Astrocyte (in vitro differentiated cells and primary cell): Measurements from ENCODE around the gene GAB2. TPM values are rescaled to one million over a fixed set of nuclear protein-coding genes. Genes with fewer than 3 reads are reported as not detected.

ENCODE experiments used
- DNase-seq: peaks from one replicate; pipeline ENCODE4 v3.0.0-alpha.2; 2010; ENCODE audit warnings: low read depth
- FAIRE-seq: peaks from 2 replicates; lab custom pipeline; 2011; peaks lifted over from hg19 to GRCh38; lab: Jason Lieb, UNC
- H2AFZ ChIP-seq: 2 replicates; pipeline ENCODE4 v1.6.0; 2012; ENCODE audit warnings: low read depth, low read length, inconsistent platforms
- H3K27ac ChIP-seq: 2 replicates; pipeline ENCODE4 v1.5.1; 2011; ENCODE audit warnings: low read depth, low read length, inconsistent platforms
- H3K27me3 ChIP-seq: 2 replicates; pipeline ENCODE4 v1.6.0; 2011; ENCODE audit warnings: low read length, inconsistent platforms; ENCODE audit not compliant: insufficient read depth
- H3K36me3 ChIP-seq: 2 replicates; pipeline ENCODE4 v1.5.1; 2011; ENCODE audit warnings: low read length, inconsistent platforms; ENCODE audit not compliant: insufficient read depth
- H3K4me1 ChIP-seq: 2 replicates; pipeline ENCODE4 v1.5.1; 2011; ENCODE audit warnings: low read length, inconsistent platforms; ENCODE audit not compliant: insufficient read depth
- H3K4me2 ChIP-seq: 2 replicates; pipeline ENCODE4 v1.6.0; 2012; ENCODE audit warnings: low read length, inconsistent platforms
- H3K4me3 ChIP-seq: 2 replicates; pipeline ENCODE4 v1.5.1; 2011; ENCODE audit warnings: low read depth, mild to moderate bottlenecking, low read length, inconsistent platforms; ENCODE audit not compliant: insufficient read depth
- H3K79me2 ChIP-seq: 2 replicates; pipeline ENCODE4 v1.6.0; 2012; ENCODE audit warnings: mild to moderate bottlenecking, low read length, inconsistent platforms; ENCODE audit not compliant: insufficient read depth
- H3K9ac ChIP-seq: 2 replicates; pipeline ENCODE4 v1.6.0; 2012; ENCODE audit warnings: mild to moderate bottlenecking, low read length, inconsistent platforms
- H3K9me3 ChIP-seq: 2 replicates; pipeline ENCODE4 v1.5.1; 2012; ENCODE audit warnings: low read depth, mild to moderate bottlenecking, low read length, inconsistent platforms; ENCODE audit not compliant: insufficient read depth
- H4K20me1 ChIP-seq: 2 replicates; pipeline ENCODE4 v1.6.0; 2012; ENCODE audit warnings: low read length, inconsistent platforms; ENCODE audit not compliant: insufficient read depth
- H3K27ac Mint-ChIP-seq: one replicate; pipeline ENCODE4 v1.8.0; 2021; ENCODE audit warnings: mild to moderate bottlenecking, mixed read lengths; ENCODE audit not compliant: unreplicated experiment
- H3K27me3 Mint-ChIP-seq: one replicate; pipeline ENCODE4 v1.8.0; 2021; ENCODE audit warnings: low read depth, mixed read lengths; ENCODE audit not compliant: unreplicated experiment
- H3K36me3 Mint-ChIP-seq: one replicate; pipeline ENCODE4 v1.8.0; 2021; ENCODE audit warnings: low read depth, mixed read lengths; ENCODE audit not compliant: unreplicated experiment
- H3K4me1 Mint-ChIP-seq: one replicate; pipeline ENCODE4 v1.8.0; 2021; ENCODE audit warnings: low read depth, mixed read lengths; ENCODE audit not compliant: unreplicated experiment
- H3K4me3 Mint-ChIP-seq: one replicate; pipeline ENCODE4 v1.8.0; 2021; ENCODE audit warnings: mild to moderate bottlenecking, moderate library complexity, mixed read lengths; ENCODE audit not compliant: unreplicated experiment
- H3K9me3 Mint-ChIP-seq: one replicate; pipeline ENCODE4 v1.8.0; 2021; ENCODE audit warnings: mild to moderate bottlenecking, mixed read lengths; ENCODE audit not compliant: unreplicated experiment
- EZH2 ChIP-seq: IDR thresholded peaks from 2 replicates; pipeline ENCODE4 v1.6.1; 2012; ENCODE audit warnings: mild to moderate bottlenecking, low read length, inconsistent platforms; ENCODE audit not compliant: insufficient read depth
- total RNA-seq: library from RNA; stranded (reverse); gene quantifications from 2 replicates; pipeline ENCODE4 v1.2.1, GENCODE V29; 2021
- TF ChIP-seq, protein P1 (sequence below): IDR thresholded peaks from 2 replicates; pipeline ENCODE4 v1.5.1; 2011; ENCODE audit warnings: low read depth, mild to moderate bottlenecking, inconsistent platforms, low read length, moderate library complexity; ENCODE audit not compliant: insufficient read depth

Gene GAB2
- total RNA-seq, 1 donor from 2014 or later, result 18.2 TPM

DNA sequence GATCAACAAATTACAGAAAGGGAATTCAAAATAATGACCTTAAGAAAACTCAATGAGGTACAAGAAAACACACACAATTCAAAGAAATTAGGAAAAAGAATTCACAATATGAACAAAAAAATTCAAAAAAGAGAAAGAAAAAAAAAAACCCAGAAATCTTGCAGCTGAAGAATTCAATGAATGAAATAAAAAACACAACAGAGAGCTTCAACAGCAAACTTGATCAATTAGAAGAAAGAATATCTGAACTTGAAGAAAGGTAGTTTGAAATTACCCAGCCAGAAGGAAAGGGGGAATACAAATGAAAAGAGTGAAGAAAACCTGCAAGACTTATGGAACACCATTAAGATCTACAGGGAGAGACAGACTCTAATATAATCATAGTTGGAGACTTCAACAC, 176.1 kb downstream of the GAB2 start:
- no peak overlapping the region for H3K27ac Mint-ChIP-seq
- H3K4me1 Mint-ChIP-seq, result no peaks in the 10 kb centered on the region
- H3K9me3 ChIP-seq, result peaks cover 5% of the 10 kb centered on the region
- H3K9ac ChIP-seq, result no peak overlapping the region
- no peak overlapping the region for H3K4me3 ChIP-seq
- H3K36me3 ChIP-seq, result peaks cover 3% of the 10 kb centered on the region
- H3K36me3 Mint-ChIP-seq, result peaks cover 28% of the 10 kb centered on the region
- H2AFZ ChIP-seq, result no peak overlapping the region
- no peak overlapping the region for H3K4me2 ChIP-seq
- peaks cover 3% of the 10 kb centered on the region for H3K4me1 ChIP-seq
- FAIRE-seq (no peak), DNase-seq (no peak)
- peaks cover 6% of the 10 kb centered on the region for H3K9me3 Mint-ChIP-seq
- H3K27ac ChIP-seq, result no peak overlapping the region
- no peaks in the 10 kb centered on the region for H3K27me3 Mint-ChIP-seq
- no peak overlapping the region for H3K4me3 Mint-ChIP-seq
- H3K79me2 ChIP-seq, result no peaks in the 10 kb centered on the region
- no peaks in the 10 kb centered on the region for H4K20me1 ChIP-seq
- no peak for TF ChIP-seq EZH2
- TF ChIP-seq, protein P1, sequence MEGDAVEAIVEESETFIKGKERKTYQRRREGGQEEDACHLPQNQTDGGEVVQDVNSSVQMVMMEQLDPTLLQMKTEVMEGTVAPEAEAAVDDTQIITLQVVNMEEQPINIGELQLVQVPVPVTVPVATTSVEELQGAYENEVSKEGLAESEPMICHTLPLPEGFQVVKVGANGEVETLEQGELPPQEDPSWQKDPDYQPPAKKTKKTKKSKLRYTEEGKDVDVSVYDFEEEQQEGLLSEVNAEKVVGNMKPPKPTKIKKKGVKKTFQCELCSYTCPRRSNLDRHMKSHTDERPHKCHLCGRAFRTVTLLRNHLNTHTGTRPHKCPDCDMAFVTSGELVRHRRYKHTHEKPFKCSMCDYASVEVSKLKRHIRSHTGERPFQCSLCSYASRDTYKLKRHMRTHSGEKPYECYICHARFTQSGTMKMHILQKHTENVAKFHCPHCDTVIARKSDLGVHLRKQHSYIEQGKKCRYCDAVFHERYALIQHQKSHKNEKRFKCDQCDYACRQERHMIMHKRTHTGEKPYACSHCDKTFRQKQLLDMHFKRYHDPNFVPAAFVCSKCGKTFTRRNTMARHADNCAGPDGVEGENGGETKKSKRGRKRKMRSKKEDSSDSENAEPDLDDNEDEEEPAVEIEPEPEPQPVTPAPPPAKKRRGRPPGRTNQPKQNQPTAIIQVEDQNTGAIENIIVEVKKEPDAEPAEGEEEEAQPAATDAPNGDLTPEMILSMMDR, result no peak
- H3K27me3 ChIP-seq, result no peaks in the 10 kb centered on the region

DNA sequence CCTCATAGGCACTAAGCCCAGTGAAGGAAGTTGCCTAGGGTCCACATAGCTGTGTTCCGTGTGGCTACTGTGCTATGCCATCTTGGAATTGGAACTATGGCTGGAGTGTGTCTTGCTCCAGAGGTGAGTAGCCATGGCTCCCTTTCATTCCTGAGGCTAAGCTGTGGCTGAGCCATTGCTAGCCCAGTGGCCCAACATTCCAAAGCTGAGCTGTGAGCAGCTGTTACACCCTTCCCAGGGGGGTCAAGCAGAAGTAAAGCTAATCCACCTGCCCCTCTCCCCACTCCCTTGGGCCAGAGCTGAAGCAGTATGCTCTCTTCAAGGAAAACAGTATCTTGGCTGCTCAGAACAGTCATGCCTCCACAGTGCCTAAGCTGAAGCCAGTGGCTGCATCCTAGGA, 177.8 kb downstream of the GAB2 start:
- Histone ChIP-seq H3K79me2 (no peaks in the 10 kb centered on the region), H3K4me2 (no peak overlapping the region), H3K9ac (no peak overlapping the region), H3K4me1 (peaks cover 1% of the 10 kb centered on the region), H3K9me3 (peaks cover 5% of the 10 kb centered on the region), H3K27me3 (no peaks in the 10 kb centered on the region), H3K4me3 (no peak overlapping the region), H3K27ac (no peak overlapping the region), H2AFZ (no peak overlapping the region), H4K20me1 (no peaks in the 10 kb centered on the region), H3K36me3 (peaks cover 3% of the 10 kb centered on the region)
- H3K4me3 Mint-ChIP-seq, result no peak overlapping the region
- no peaks in the 10 kb centered on the region for H3K27me3 Mint-ChIP-seq
- H3K36me3 Mint-ChIP-seq, result peaks cover 30% of the 10 kb centered on the region
- H3K9me3 Mint-ChIP-seq, result peaks cover 9% of the 10 kb centered on the region
- no peaks in the 10 kb centered on the region for H3K4me1 Mint-ChIP-seq
- DNase-seq, result no peak
- no peak overlapping the region for H3K27ac Mint-ChIP-seq
- TF ChIP-seq EZH2, result no peak
- TF ChIP-seq, protein P1, result no peak
- FAIRE-seq, result no peak

DNA sequence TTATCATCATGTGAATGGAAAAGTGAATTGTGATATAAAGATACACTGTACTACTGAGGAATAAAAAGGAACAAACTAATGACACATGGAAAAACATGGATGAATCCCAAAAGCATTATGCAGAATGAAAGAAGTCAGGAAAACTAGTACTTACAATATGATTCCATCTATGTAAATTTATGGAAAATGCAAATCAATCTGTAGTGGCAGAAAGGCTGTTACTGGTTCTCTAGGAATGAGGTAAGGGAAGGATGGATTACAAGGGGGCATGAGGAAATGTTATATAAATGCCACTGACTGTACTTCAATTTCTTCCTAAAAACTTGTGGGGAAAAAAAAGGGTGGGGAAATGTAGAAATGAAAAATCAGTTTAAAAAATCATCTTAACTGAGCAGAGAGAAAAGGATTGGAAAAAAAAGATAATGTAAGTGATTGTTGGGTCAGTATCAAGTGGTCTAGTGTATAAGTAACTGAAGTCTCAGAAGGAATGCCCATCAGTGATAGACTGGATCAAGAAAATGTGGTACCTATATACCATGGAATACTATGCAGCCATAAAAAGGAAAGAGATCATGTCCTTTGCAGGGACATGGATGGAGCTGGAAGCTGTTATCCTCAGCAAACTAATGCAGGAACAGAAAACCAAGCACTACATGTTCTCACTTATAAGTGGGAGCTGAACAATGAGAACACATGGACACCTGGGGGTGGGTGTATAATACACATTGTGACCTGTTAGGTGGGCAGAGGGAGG, 180.2 kb downstream of the GAB2 start:
- DNase-seq (no peak), FAIRE-seq (no peak)
- Histone ChIP-seq H3K9me3 (peaks cover 5% of the 10 kb centered on the region), H4K20me1 (no peaks in the 10 kb centered on the region), H3K27ac (no peak overlapping the region), H3K27me3 (no peaks in the 10 kb centered on the region), H3K36me3 (peaks cover 3% of the 10 kb centered on the region), H3K79me2 (no peaks in the 10 kb centered on the region), H3K9ac (no peak overlapping the region), H3K4me3 (no peak overlapping the region), H3K4me2 (no peak overlapping the region), H3K4me1 (no peaks in the 10 kb centered on the region), H2AFZ (no peak overlapping the region)
- no peak overlapping the region for H3K4me3 Mint-ChIP-seq
- no peaks in the 10 kb centered on the region for H3K27me3 Mint-ChIP-seq
- TF ChIP-seq, protein P1, result no peak
- no peak for TF ChIP-seq EZH2
- peaks cover 9% of the 10 kb centered on the region for H3K9me3 Mint-ChIP-seq
- peaks cover 9% of the 10 kb centered on the region for H3K4me1 Mint-ChIP-seq
- no peak overlapping the region for H3K27ac Mint-ChIP-seq
- peaks cover 30% of the 10 kb centered on the region for H3K36me3 Mint-ChIP-seq
